NCI-H1048 (cell line): ENCODE measurements around the gene GRIK4.

ENCODE experiments used
- DNase-seq: peaks from one replicate; lab custom pipeline; 2025; lab: John Stamatoyannopoulos, UW

The GRIK4 gene

DNA sequence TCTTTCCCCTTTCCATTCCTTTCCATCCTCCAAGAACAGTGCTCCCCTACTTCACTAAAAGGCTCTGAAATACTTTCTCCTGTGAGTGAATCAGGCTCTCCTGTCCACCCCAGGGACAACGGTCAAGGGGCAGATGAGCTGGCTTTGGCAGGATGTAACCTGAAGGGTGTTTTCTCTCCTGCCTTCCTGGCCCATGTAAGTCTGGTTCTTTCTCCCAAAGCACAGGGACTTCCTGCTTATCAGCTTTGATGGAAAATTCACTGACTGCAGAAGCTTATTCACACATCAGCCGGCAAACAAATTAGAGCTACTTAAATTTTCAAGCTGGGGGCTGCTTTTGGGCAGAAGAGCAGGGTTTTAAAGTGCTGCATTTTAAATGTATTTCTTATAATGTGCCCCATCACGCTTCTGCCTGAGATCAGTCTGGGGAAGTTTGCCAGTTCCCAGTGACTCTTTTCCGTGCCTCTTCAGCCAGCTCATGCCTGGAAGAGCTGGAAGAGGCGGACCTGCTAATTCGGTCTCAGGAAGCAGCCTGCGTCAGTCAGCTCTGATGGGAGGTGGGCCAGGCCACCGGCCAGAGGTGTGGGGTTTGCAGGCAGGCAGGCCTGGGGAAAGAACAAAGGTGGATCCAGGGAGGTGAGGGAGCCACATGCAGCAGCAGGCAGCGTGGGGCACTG lies 372.0 kb downstream of the GRIK4 start:
- no peak for DNase-seq

DNA sequence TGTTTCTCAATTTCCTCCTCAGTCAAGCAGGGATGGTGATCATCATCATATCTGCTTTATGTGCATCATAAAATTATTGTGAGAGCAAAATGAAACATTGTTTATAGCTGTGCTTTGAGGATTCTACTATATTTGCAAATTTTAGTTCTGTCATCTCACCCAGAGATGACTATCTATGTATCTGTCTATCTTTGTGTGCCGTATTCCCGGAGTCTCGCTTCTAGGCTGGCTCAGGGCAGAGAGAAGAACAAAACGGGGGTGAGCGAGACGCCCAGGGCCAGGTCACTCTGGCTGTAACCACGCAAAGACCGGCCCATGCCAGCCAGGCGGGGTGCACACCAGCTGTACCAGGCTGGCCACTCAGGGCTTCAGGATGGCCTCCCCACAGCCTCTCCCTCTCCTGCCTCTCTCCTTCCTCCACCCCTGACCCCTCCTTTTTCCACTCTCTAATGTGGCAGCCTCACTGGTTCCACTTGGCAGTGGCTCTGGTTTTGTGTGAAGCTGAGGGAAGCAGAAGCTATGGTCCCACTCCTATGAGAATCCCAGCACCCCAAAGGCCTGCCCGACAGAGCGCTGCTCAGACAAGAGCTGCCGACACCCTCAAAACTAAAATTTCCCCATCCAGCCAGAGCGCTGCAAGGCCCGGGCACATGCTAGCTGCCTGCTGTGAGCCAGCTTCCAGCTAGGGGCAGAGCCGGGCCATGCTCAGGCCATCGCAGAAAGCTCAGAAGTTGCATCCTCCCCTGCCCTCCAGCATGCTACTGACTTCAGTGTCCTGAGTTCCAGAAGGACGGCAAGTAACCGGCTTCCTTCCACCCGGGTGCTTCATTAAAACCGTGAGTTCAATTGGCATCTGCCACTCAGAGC lies 372.8 kb downstream of the GRIK4 start:
- DNase-seq, result no peak

DNA sequence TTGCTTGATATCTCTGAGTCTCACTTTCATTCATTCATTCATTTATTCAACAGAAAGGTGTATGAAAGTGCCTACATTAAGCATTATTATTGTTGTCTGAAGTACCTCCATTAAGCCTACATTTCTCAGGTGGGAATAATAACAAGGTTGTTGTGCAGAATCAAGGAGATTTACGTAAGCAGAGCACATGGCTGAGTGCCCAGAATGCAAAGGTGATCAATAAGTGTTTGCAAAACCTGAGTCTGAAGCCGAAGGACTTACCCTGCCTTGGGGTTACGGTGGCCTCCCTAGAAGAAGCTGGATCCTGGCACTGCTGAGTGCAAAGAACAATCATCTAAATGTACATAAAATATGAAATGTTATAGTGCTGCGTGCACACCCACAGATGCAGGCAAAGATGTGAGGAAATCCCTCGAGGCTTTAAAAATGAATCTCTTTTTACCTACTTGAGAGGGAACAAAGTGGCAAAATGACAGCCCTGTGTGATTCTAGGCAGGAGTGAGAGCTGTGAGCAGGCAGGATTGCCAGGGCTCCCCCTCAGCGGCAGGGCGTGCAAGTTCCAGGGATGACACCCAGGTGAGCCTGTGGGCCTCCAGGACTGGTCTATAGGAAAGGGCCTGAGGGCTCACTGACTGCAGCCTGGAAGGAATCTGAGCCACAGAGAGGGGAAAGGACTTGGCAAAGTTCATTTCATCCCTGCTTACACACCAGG lies 379.2 kb downstream of the GRIK4 start:
- no peak for DNase-seq

DNA sequence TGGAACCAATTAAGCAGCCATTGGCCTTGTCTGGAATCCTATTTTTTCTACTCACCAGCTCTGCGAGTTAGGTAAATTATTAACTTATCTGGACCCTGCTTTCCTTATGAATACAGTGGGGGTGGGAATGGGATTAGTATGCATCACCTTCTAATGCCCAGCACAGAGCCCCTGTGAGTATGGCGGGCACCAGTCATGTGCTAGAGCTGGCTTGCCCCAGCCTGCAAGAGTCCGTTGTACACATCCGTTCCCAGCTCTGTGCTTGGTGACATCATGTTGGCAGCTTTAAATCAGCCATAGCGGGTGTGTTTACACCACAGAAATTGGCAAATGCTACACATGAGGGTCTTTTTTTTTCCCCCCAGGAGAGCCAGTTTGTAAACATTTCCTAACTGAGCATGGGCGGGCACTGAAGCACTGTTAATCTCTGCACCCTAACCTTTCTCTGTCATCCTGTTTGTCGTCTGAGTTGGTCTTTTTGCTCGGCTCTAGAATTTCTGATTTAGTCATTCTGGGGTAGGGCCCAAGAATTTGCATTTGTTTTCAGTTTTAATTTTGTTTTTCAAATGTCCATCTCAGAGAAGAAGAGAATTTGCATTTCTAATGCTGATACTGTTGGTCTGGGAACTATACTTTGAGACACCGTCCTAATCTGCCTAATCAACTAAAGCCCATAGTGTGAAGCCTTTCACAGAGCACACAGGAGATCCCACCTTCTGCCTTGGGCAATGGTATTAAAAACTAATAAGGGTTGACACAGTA lies 382.1 kb downstream of the GRIK4 start:
- DNase-seq, result no peak

DNA sequence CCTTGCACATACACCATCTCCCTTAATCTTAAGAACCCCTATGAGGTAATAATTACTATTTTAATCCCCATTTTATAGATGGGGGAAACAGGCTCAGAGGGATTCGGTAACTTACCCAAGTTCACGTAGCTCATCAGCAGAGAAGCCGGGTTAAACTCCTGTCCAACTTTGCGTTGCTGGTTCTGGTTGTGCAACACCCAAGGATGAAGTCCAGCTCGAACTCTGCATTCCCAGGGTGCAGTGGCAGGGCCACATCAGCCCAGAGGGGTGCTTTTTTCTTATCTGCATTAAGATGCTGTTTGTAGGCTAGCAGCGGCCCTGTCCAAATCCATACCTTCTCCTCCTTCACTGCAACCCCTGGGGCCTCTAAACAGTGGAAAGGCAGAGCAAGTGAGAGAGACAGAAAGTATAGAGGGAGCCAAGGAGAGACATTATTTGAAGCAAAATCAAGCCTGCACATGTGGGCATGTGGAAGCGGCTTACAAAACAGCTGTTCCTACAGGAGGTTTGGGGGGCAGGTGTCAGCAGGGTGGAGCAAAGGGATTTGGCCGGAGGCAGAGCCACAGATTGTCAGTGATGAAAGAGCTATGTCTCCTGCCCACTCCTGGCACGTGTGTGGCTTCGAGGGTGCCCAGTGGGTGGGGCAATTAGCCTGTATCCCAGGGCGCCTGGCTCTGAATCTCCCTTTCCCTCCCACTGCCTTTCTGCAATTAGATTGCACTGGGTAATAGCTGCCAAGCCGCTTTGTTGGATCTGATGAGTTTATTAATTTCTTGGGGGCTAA lies 382.8 kb downstream of the GRIK4 start:
- no peak for DNase-seq

DNA sequence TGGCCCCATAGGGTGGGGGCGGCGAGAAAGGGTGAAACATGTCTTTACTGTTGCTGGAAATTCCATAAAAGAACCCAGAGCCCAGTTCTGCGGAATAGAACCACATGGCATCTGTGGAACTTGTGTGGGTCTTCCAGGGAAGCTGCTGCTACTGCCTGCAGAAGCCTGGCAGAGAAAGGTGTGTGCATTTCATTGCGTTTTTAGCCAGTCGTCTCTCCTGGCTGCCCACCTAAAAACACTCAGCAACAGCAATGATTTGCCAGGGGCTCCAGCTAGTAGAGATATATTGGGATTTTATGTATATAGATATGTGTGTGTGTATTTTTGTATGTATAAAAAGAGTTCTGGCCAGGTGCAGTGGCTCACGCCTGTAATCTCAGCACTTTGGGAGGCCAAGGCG lies 385.1 kb downstream of the GRIK4 start:
- DNase-seq, result no peak

DNA sequence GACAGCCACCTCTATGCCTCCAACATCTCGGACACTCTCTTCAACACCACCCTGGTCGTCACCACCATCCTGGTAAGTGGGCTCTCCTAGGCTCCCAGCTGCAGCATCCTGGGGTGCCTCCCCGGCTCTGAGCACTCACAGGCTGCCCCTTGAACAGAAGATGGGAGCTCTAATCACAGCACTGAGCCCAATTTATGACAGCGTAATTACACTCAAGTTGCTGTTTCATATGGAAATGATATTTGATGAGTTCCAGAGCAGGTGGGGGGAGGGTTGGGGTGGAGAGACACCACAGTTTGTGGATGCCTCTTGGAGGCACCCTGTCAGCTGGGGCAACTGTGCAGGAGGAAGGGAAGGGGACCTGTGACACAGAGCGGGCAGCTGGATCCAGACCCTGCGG lies 387.0 kb downstream of the GRIK4 start:
- no peak for DNase-seq

DNA sequence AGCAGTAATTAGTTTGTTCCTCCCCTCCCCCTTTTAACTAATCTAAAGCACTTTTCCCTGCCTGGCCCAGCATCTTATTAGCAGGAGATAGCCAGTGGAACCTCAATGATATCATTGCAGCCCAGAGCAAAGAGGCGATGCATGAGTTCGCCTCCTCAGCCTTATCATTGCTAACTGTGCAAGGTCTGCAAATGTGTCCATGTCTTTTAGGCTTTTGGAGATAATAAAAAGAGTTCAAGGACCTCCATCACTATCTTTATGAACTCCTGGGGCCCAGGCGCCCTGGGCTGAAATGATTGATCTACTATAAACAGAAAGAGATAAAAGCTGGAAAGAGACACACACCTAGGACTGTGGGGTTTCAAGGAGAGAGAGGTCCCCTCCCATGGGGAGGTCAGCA lies 388.2 kb downstream of the GRIK4 start:
- no peak for DNase-seq

DNA sequence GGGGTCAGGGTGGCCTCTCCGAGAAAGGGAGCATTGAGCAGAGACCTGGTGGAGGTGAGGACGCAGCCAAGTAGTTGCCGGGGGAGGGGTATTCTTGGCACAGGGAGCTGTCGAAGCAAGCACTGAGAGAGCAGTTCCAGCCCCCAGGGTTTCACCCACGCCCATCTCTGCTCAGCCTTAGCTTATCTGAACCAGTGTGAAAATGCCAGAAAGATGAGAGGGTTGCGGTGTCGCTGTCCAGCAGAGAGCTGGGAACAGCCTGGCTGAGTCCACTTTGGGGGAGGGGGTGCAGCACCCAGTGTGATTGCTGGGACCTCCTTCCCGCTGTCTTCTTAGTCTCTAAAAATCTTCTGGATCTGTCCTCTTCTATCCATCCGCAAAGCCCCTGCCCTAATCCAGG lies 389.1 kb downstream of the GRIK4 start:
- DNase-seq, result no peak

DNA sequence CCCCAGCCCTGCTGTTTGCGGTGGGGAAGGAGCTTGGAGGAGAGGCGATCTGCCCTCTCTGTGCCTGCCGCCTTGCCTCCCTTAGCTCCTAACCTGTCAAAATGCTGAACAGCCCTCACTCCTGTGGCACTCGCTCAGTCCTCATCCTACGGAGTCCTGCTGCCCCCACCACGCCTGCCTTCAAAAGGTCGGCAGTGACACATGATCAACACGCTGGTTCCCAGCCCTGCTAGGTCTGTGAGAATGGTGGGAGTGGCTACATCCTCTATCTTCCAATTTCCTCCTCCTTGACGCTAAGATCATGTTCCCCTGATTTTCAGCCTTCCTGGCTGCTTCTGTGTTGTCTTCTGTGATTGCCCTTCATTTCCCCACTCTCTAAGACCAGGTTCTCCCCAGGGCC lies 392.1 kb downstream of the GRIK4 start:
- DNase-seq, result no peak

DNA sequence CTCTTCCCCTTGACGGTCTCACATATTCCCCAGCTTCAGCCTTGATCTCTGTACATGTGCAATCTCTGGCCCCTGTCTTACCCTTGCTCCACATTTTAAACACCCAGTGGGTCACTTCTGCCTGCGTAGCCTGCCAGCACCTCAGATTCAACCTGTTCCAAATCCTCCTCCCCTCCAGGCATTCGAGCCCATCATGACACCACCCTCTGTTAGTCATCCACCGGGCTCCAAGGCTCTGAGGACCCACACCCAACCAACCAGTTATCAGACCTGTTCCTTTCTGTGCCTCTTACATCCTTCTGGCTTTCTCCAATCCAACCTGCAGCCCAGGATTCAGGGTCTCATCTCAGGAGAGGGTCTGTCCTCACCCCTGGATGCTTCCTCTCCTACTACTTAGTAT lies 392.6 kb downstream of the GRIK4 start:
- no peak for DNase-seq

DNA sequence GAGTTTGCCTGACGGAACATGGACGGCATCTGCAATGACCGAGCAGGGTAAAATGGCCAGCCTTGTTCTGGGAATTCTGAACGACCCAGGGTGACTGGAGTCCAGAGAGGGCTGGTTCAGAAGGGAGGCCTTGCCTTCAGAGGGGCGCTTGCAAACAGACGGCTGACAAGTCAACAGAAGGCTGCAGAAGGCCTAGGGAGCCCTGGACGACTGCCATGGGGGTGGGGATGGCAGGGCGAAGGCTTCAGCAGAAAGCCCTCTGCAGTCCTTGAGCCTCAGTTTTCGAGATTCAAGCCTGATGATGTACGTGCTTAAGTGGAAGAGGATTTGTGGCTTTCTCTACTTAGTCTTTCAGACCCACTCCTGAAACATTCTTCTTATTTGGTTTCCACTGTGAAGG lies 395.2 kb downstream of the GRIK4 start:
- DNase-seq, result no peak

DNA sequence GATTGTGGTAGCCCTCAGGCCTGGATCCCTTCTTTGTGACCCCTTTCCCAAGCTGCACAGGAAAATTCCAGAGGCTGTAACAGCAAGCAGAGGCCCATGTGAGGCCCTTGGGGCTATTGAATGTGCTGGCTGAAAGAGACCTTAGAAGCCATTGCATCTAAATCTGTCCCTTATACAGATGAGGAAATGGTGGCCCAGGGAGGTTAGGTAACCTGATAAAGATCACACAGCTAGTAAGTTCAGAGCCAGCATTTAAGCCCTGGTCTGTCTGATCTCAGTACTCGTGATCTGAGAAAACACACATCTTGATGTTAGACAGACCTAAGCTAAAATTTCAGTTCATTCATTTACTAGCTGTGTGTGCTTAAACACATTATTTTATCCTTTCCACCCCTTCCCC lies 396.4 kb downstream of the GRIK4 start:
- DNase-seq, result no peak

DNA sequence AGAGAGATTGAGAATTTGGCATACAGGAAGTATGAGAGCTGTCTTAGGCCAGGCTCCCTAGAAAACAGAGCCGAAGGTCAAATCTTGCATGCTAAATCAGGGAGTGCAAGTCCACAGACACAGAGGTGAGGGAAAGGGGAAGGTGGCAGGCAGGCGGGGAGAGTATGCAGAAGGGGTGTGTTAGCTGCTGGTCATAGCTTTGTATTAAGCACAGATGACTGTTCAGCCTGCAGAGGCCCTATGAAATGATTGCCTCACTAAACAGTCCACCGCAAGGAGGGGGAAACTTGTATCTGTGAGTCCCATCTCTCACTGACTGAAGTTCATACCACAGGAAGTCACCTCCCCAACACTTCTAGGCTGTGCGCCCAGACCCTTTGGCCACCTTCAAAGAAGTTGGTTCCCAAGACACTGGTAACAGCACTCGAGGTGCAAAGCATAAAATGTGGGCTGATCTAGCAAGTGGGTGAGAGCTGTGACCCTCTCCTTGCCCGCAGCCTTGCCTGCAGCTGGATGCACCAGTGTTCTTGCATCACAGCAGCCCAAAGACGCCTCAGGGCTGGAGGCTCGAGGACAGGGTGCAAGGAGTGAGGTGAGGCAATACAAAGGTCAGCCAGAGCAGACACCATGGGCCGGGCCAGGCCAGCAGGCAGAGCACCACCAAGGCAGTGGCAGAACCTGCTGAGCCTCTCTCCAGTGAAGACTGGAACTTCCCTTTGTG lies 397.1 kb downstream of the GRIK4 start:
- DNase-seq, result no peak

DNA sequence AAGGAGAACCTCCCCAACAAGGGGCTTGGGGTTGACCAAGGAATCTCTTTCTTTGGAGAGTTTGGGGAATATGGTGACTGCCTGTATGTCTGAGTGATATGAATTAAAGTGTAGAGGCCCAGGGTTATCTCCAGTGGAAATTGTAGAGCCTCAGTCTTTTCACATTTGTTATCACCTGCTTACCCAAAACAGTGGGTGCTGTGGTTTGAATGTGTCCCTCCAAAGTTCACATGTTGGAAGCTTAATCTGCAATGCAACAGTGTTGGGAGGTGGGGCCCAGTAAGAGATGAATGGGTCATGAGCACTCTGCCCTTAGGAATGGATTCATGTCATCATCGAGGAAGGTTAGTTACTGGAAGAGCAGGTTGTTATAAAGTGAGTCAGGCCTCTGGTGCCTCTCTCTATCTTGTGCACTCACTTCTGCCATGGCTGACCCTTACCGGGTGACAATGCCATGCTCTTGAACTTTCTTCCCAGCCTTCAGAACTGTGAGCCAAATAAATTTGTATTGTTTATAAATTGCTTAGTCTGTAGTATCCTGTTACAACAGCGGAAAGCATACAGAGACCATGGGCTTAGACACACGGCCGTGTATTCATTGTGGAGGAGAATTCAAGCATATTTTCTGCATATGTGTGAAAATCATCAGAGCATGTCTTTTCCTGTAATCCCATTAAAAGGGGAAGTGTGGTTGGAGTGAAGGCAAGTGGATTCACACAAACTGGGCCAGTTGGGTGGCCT lies 398.3 kb downstream of the GRIK4 start:
- no peak for DNase-seq

DNA sequence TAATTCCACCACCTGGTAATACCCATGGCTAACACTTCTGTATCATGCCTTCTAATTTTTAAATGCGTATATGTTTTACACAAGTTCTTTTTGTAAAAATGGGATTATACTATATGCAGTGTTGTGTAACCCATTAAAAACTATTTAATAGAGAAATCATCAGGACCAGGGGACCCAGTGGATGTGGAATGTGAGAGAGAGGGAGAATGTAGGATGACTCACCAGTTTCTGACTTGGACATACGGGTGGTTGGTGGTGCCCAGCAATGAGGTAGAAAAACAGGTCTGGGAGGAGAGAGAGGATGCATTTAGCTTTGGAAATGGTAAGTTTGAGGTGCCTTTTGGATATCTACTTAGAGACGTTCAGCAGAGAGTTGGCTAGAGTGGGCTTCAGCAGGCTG lies 400.4 kb downstream of the GRIK4 start:
- no peak for DNase-seq

DNA sequence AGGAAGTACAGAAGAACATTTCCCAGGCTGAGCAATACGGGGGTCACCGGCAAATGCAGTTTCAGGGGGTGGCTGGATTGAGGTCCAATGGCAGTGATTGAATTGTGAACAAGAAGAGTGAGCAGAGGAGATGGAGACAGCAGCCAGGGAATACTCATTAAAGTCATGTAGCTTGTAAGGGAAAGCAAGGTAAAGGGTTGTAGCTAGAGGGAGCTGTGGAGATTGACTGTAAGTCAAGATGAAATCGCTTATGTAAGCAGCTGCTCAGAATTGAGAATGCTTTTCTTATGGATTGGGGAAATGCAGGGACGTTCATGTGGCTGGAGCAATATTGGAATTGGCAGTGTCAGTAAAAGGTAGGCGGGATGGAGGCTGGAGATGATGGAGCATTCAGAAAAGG lies 401.0 kb downstream of the GRIK4 start:
- DNase-seq, result no peak

DNA sequence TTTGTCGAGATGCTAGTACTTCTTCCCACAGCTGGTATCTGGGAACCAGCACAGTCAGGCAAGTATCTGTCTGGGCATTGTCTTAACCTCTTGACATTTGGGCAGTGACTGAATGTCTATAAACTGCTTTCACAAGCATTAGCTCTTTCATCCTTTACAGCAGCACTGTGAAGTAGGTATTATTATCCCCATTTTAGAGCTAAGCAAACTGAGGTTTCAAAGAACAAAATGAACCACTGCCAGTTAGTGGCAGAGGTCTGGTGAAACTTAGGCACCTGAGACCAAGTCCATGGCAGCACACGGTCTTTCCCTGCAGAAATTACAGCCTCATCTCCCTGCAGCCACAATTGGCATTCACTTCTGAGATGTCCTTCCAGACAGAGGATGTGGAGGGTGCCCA lies 401.4 kb downstream of the GRIK4 start:
- DNase-seq, result no peak

DNA sequence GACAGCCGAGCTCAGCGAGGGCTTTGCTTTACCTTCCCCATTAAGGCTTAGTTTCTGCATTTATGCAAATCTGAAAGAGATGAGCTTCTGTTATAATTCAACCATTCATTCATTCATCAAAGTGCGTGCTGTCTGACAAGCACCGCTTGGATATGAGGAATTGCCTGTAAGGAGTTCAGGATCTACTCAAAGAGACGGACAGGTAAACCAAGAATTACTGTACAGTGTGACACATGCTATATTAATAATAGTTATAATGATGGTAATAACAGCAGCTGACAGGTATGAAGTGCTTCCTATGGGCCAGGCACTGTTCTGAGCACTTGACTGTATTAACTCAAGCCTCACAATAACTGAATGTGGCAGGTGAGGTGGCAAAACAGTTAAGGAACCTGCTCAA lies 402.5 kb downstream of the GRIK4 start:
- DNase-seq, result no peak

DNA sequence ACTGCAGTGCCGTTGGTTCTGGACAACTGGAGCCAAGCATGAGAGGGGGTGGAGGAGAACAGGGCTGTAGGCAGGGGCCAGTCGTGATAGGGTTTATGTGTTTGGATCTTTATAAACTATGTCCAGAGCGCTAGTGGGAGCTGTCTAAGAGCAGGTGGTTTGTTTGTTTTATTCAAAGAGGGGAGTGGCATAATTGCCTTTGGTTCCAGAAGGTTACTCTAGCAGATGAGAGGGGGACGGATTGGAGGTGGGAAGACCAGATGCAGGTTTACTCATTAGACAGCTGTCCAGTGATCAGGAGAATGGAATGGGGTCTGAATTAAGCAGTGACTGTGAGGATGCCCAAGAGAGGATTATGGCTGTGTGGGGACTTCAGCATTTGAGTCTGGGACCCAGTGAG lies 403.1 kb downstream of the GRIK4 start:
- DNase-seq, result no peak
